Psoas muscle (tissue), 8 donors: ENCODE data around the gene ATP1A3. TPM values are rescaled to one million over a fixed set of nuclear protein-coding genes. Genes with fewer than 3 reads are reported as not detected.
"Not testable (repeated sequence)": the region's sequence is repeated elsewhere in the genome, so short reads cannot be mapped to it uniquely, and the experiment has no call there.

Experiments used
- ATAC-seq, 4 donors: fragments of 200-7000 bp; cut with Tn5 transposase; one replicate each; pipeline ENCODE4 v1.9.1; 2020; ENCODE audit warnings: moderate library complexity in 3 of 4, mild to moderate bottlenecking in 2 of 4
- DNase-seq, 2 donors: peaks; one replicate each; pipeline ENCODE4 v3.0.0-alpha.2; 2020
- H3K27ac ChIP-seq: fragments of 200-600 bp; one replicate; pipeline ENCODE4 v1.8.0; 2022
- H3K27me3 ChIP-seq, 3 donors: fragments of 200-600 bp in 1 of 3; one replicate each; pipeline versions ENCODE4 v1.6.1 to v1.8.0; 2013 to 2022; ENCODE audit warnings: low read length in 2 of 3, mild to moderate bottlenecking in 2 of 3, moderate library complexity in 1 of 3; ENCODE audit not compliant: insufficient read depth in 3 of 3
- H3K36me3 ChIP-seq, 2 donors: fragments of 200-600 bp in 1 of 2; one replicate each; pipeline versions ENCODE4 v1.6.1 to v1.8.0; 2013 to 2022; ENCODE audit warnings: low read depth in 1 of 2, mild to moderate bottlenecking in 1 of 2, moderate library complexity in 1 of 2; ENCODE audit not compliant: insufficient read depth in 1 of 2
- H3K4me1 ChIP-seq: fragments of 200-600 bp; one replicate; pipeline ENCODE4 v1.8.0; 2022
- H3K4me3 ChIP-seq: fragments of 200-600 bp; one replicate; pipeline ENCODE4 v1.8.0; 2022; ENCODE audit warnings: mild to moderate bottlenecking
- H3K9me3 ChIP-seq: fragments of 200-600 bp; one replicate; pipeline ENCODE4 v1.8.0; 2022
- WGBS, 3 donors: extraction: QIAGEN DNeasy Blood & Tissue Kit; methylation state at CpG; one replicate each; pipeline versions ENCODE4 v1.1.6 to v1.1.7; 2013; 5-methylcytosine and 5-hydroxymethylcytosine counted together
- intact Hi-C, 2 donors: fragments of 100-400 bp; cut with DNase I; formaldehyde crosslinking; loops; one replicate each; pipeline versions ENCODE4 v1.11.0 to v1.14.2; 2022
- polyA plus RNA-seq, 3 donors: library from polyadenylated mRNA; stranded (reverse); fragments of 200-250 nt; gene quantifications; one replicate each; pipeline ENCODE4 v1.2.3, GENCODE V29; 2013
- total RNA-seq, 4 donors: library from RNA; stranded (reverse); fragmentation: NEBNext Ultra II Directional in 2 of 4; extraction: Animal tissue kit (Norgen Biotek cat#: 25700) in 2 of 4; gene quantifications; one replicate each; pipeline versions ENCODE4 v1.2.1 to v1.2.4, GENCODE V29; 2021 to 2023
- TF ChIP-seq, protein P1 (sequence below): fragments of 200-600 bp; IDR thresholded peaks from one replicate; pipeline ENCODE4 v1.8.0; 2022; ENCODE audit warnings: antibody characterized with exemption
- donor health status: healthy with polysubstance abuse.
- donor health status: DM: no; HTN: no; CAD: no; lungs with moderate emphysema.
- donor health status: Bipolar disorder and iron deficiency.
- donor health status: healthy.
- donor health status: DM: yes; HTN: yes; CAD: no.
- donor health status: DM: no; HTN: no; CAD: no.
- donor health status: DM: no; HTN: no; CAD: no.
- donor health status: DM: yes; HTN: yes; CAD: no.

ATP1A3 gene
- total and polyA plus RNA-seq, 7 donors, result 0.12 to 0.24 (median 0.16) TPM; not detected in 3

DNA sequence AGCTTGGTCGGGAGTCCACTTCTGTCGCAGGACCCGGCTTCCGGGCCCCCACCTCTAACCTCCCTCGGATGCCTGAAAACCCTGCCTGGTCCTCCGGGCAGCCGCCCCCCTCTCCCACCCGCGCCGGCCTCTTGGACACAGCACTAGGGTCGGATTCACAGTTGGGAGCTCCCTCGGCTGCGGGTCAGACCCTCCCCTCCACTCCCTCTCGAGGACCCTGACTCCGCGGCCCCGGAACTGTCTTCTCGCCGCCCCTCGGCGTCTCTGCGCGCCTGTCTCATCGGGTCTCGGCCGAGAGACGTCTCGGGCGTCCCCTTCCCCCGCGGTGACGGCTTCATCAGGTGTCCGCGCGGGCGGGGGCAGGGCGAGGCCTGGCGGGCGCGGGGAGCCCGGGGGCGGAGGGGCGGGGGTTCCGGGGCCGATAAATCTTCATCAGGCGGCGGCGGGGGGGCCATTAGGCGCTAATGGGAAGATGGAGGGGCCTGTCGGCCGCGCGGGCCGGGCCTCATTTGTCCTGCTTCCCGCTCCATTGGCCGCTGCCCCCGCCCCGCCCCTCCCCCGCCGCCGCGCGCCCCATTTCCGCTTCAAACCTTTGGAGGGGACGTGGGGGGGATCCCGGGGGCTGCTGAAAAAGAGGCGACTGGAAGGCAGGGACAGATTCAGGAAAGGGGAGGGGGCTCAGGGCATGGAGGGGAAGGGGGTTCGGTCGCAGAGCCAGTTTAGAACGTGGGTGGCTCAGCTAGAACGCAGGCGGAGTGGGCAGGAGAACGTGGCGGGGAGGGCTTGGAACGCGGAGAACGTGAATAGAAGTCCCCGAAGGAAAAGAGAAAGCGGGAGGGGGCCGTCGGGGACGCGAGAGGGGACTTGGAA, 53.9 kb downstream of the ATP1A3 start:
- Histone ChIP-seq H3K4me1 (peaks cover 3% of the 10 kb centered on the region), H3K27me3 (peaks cover 3 to 57% (median 27%) of the 10 kb centered on the region in 3 donors), H3K27ac (no peak overlapping the region), H3K9me3 (no peaks in the 10 kb centered on the region), H3K36me3 (no peaks in the 10 kb centered on the region), H3K4me3 (peak overlapping the region; percentile 52)
- WGBS, 3 donors, result 2 to 3% (median 3%) methylated on average over 67 to 83 of the region's 83 CpGs
- intact Hi-C loops, result no loop called here
- no peak for DNase-seq
- TF ChIP-seq, protein P1, sequence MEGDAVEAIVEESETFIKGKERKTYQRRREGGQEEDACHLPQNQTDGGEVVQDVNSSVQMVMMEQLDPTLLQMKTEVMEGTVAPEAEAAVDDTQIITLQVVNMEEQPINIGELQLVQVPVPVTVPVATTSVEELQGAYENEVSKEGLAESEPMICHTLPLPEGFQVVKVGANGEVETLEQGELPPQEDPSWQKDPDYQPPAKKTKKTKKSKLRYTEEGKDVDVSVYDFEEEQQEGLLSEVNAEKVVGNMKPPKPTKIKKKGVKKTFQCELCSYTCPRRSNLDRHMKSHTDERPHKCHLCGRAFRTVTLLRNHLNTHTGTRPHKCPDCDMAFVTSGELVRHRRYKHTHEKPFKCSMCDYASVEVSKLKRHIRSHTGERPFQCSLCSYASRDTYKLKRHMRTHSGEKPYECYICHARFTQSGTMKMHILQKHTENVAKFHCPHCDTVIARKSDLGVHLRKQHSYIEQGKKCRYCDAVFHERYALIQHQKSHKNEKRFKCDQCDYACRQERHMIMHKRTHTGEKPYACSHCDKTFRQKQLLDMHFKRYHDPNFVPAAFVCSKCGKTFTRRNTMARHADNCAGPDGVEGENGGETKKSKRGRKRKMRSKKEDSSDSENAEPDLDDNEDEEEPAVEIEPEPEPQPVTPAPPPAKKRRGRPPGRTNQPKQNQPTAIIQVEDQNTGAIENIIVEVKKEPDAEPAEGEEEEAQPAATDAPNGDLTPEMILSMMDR, result no peak
- peak in 1 of 4 donors; percentile 14 for ATAC-seq

DNA sequence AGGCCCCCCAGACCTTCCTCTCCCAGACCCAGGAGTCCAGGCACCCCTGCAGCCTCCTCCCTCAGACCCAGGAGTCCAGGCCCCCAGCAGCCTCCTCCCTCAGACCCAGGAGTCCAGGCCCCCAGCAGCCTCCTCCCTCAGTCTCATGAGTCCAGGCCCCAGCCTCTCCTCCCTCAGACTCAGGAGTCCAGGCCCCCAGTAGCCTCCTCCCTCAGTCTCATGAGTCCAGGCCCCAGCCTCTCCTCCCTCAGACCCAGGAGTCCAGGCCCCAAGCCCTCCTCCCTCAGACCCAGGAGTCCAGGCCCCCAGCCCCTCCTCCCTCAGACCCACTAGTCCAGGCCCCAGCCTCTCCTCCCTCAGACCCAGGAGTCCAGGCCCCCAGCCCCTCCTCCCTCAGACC, 54.8 kb downstream of the ATP1A3 start:
- intact Hi-C loops, DNase-seq, H3K9me3 ChIP-seq, H3K4me1 ChIP-seq, H3K4me3 ChIP-seq, H3K36me3 ChIP-seq, ATAC-seq, H3K27ac ChIP-seq: not testable (repeated sequence)
- H3K27me3 ChIP-seq, result peaks cover 3 to 62% (median 28%) of the 10 kb centered on the region in 3 donors

DNA sequence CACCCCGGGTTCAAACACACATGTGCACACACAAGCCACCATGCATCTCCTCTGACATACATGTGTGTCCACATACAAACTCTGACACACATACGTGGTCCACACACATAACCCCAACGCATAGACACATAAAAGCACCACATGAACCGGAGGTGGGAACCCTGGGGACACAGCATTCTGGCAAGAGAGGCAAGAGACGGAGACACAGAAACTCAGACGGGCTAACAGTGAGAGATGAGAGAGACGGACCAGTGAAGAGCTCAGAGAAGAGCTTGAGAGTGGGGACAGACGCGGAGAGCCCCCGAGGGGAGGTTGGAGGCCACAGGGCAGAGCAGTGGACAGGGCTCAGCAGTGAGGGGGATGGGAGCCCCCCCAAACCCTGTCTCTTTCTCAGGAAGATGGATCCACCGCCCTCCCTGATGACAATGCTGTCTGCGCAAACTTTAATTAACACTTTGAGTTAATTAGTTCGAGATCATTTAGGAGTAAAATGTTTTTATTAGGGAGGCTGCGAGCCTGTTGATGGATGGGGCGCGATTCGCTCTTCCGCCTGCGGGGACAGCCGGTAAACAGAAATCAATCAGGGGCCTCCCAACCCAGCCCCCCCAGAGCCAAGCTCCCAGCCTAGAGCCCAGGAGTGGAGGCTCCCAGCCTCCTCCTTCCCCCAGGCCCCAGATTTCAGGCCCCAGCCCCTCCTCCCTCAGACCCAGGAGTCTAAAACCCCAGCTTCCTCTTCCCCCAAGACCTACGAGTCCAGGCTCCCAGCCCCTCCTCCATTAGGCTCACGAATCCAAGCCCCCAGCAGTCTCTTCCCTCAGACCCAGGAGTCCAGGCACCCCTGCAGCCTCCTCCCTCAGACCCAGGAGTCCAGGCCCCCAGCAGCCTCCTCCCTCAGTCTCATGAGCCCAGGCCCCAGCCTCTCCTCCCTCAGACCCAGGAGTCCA, 56.2 kb downstream of the ATP1A3 start:
- Histone ChIP-seq H3K4me1 (peaks cover 3% of the 10 kb centered on the region), H3K9me3 (no peaks in the 10 kb centered on the region), H3K36me3 (no peaks in the 10 kb centered on the region), H3K27ac (no peak overlapping the region), H3K27me3 (peaks cover 3 to 67% (median 33%) of the 10 kb centered on the region in 3 donors), H3K4me3 (no peak overlapping the region)
- TF ChIP-seq, protein P1, result no peak
- no peak for DNase-seq
- 41 to 44% (median 41%) methylated on average over 21 to 22 of the region's 22 CpGs for WGBS, 3 donors
- ATAC-seq, result no peak
- intact Hi-C loops, result no loop called here

DNA sequence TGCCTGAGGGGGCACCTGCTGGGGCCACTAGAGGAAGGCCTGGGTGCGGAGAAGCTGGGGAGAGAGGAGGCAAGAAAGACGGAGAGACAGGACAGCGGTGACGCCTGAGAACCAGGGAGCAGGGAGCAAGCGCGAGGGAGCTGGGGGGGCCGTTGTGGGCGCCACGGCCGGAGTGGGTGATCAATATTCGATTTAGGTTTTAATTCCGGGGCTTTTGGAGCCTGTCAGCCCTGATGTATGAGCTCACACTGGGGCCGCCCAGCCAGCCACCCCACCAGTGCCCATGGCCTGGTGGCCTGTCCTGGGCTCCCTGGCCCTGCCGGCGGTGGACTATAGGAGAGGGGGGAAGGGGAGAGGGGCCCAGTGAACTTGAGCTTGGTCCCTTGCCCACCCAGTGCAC, 57.1 kb downstream of the ATP1A3 start:
- H3K27me3 ChIP-seq, result peaks cover 3 to 73% (median 37%) of the 10 kb centered on the region in 3 donors
- ATAC-seq, result no peak
- peaks cover 3% of the 10 kb centered on the region for H3K4me1 ChIP-seq
- H3K27ac ChIP-seq, result no peak overlapping the region
- H3K36me3 ChIP-seq, result no peaks in the 10 kb centered on the region
- intact Hi-C loops, result no loop called here
- no peak overlapping the region for H3K4me3 ChIP-seq
- 53 to 62% (median 54%) methylated on average over 9 to 15 of the region's 15 CpGs for WGBS, 3 donors
- H3K9me3 ChIP-seq, result no peaks in the 10 kb centered on the region
- no peak for DNase-seq
- TF ChIP-seq, protein P1, result no peak

DNA sequence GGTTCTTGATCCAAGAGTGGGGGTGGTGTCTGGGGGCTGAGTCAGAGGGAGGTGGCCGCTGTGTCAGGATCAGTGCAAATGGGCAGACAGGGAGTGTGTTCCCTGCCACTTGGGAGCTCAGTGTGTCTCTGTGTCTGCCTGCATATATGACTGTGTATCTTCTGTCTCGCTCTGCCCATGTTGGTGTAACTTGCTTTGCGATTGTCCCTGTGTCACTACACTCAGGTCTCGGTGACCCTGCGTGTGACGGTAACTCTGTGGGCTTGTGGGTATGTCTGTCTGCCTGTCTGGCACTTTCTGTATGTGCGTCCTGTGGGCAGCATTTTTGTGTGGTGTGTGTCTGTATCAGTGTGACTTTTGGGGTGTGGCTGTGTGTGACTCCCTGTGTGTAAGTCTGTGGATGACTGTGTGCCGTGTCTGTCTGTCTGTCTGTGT, 57.6 kb downstream of the ATP1A3 start:
- ATAC-seq (no peak), DNase-seq (no peak)
- no peaks in the 10 kb centered on the region for H3K36me3 ChIP-seq
- H3K9me3 ChIP-seq, result no peaks in the 10 kb centered on the region
- H3K4me1 ChIP-seq, result peaks cover 3% of the 10 kb centered on the region
- H3K4me3 ChIP-seq, result no peak overlapping the region
- TF ChIP-seq, protein P1, result no peak
- 59 to 66% (median 66%) methylated on average over 8 of the region's 8 CpGs for WGBS, 3 donors
- no peak overlapping the region for H3K27ac ChIP-seq
- peaks cover under 1 to 72% (median 33%) of the 10 kb centered on the region in 3 donors for H3K27me3 ChIP-seq
- intact Hi-C loops, result no loop called here
